GM13976 (cell line): ENCODE results near the gene GIMD1.

ENCODE experiments used
- DNase-seq: peaks from one replicate; pipeline ENCODE4 v3.0.0; 2012; ENCODE audit warnings: low spot score
- in situ Hi-C: fragments of 300-500 bp; cut with MboI; formaldehyde crosslinking; loops from one replicate; pipeline ENCODE4 v1.12.0; 2022; ENCODE audit warnings: low sequenced_read_pairs, mixed read lengths, inconsistent platforms; ENCODE audit not compliant: unreplicated experiment
- TF ChIP-seq, protein P1 (sequence below): IDR thresholded peaks from 2 replicates; pipeline ENCODE4 v1.5.1; 2012; ENCODE audit warnings: borderline replicate concordance, mild to moderate bottlenecking; ENCODE audit not compliant: insufficient read depth; ENCODE audit errors: extremely low read depth, missing control alignments, control extremely low read depth

The GIMD1 gene

DNA sequence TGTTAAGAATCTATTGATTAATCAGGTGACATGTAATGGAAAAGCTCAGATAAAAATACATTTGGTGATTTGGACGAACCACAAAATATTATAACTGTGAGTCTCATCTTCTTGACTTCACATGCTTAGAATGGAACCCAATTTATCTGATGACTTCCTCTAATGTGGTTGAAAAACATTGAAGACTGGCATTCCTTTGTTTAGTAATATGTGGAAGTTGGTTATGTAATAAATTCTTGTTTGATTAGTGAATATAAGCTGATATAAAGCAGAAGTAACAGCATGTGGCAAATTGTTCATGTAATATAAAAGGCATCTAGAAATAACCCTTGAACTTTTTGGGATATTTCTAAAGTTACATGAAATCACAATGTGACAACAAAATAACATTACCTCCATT, 9.7 kb downstream of the GIMD1 start:
- in situ Hi-C loops, result loop anchor here (25.0 kb wide), 1 partner anchor 828 kb away; no protein-coding TSS in a partner anchor
- DNase-seq, result no peak
- TF ChIP-seq, protein P1, sequence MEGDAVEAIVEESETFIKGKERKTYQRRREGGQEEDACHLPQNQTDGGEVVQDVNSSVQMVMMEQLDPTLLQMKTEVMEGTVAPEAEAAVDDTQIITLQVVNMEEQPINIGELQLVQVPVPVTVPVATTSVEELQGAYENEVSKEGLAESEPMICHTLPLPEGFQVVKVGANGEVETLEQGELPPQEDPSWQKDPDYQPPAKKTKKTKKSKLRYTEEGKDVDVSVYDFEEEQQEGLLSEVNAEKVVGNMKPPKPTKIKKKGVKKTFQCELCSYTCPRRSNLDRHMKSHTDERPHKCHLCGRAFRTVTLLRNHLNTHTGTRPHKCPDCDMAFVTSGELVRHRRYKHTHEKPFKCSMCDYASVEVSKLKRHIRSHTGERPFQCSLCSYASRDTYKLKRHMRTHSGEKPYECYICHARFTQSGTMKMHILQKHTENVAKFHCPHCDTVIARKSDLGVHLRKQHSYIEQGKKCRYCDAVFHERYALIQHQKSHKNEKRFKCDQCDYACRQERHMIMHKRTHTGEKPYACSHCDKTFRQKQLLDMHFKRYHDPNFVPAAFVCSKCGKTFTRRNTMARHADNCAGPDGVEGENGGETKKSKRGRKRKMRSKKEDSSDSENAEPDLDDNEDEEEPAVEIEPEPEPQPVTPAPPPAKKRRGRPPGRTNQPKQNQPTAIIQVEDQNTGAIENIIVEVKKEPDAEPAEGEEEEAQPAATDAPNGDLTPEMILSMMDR, result no peak

GRCh38 chr4:106355193-106355592, 13.4 kb downstream of the GIMD1 start:
- TF ChIP-seq, protein P1, result no peak
- no peak for DNase-seq
- in situ Hi-C loops, result loop anchor here (25.0 kb wide), 1 partner anchor 832 kb away; no protein-coding TSS in a partner anchor

- TF ChIP-seq, protein P1, result no peak
- DNase-seq, result no peak
- in situ Hi-C loops, result loop anchor here (25.0 kb wide), 1 partner anchor 834 kb away; no protein-coding TSS in a partner anchor
Measured at GRCh38 chr4:106353786-106354185, 14.8 kb downstream of the GIMD1 start.

- TF ChIP-seq, protein P1, result no peak
- no peak for DNase-seq
- in situ Hi-C loops, result loop anchor here (25.0 kb wide), 1 partner anchor 836 kb away; no protein-coding TSS in a partner anchor
Measured at GRCh38 chr4:106351016-106351415, 17.6 kb downstream of the GIMD1 start.

- TF ChIP-seq, protein P1, result no peak
- no peak for DNase-seq
- in situ Hi-C loops, result no loop called here
Measured at GRCh38 chr4:106347167-106347566, 21.4 kb downstream of the GIMD1 start.

DNA sequence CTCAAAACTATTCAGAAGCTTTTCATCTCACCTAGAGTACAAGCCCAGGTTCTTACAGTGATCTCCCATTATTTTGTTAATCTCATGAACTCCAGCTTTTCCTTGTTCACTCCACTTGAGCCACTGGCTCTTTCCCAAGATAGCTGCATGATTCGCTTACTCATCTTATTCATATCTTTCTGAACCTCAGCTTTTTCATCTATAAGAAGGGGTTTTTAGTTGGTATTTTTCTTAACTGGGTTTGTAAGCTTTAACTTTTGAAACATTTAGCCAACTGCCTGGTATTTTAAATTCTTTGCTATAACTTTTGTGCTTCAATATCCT, 24.0 kb downstream of the GIMD1 start:
- TF ChIP-seq, protein P1, result no peak
- in situ Hi-C loops, result no loop called here
- DNase-seq, result no peak

DNA sequence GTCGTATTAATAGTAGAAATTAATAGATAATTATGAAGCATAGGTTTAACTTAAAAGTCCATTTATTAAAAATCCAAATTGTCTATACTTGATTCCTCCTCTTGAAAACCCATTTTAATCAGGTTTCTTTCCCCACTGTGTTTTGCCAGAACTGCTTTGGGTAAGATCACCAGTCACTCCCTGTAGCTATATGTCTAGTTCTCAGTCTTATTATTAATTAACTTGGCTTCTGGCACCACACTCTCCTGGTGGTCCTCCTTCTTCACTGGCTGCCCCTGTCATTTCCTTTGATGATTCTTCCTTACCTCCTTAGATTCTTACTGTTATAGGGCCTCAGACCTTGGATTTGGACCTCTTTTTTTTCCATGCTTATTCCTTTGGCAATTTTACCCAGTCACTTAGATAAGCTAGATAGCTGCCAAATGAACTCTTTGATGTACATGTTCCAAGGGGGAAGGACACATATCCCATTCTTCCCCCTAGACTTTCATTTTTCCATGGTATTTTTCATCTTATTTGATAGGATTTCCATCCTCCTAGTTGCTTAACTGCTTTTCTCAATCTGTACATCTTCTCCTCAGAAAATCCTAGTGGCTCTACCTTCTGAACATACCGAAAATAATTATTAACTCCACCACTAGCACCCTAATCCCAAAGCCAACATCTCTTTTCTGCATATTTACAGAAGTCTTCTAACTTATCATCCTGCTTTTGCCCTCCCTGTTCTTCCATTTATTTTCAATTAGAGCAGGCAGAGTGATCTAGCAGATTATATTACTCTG, 24.5 kb downstream of the GIMD1 start:
- in situ Hi-C loops, result no loop called here
- TF ChIP-seq, protein P1, result no peak
- DNase-seq, result no peak
